Activated naive CD8-positive, alpha-beta T cell (primary cell): Measurements from ENCODE around the gene SMNDC1.
"Not testable (repeated sequence)": the region's sequence is repeated elsewhere in the genome, so short reads cannot be mapped to it uniquely, and the experiment has no call there.

Experiments used
- H3K27ac Mint-ChIP-seq: one replicate; pipeline ENCODE4 v1.8.0; 2021; ENCODE audit warnings: mixed read lengths
- H3K27me3 Mint-ChIP-seq: one replicate; pipeline ENCODE4 v1.8.0; 2021; ENCODE audit warnings: mixed read lengths
- H3K36me3 Mint-ChIP-seq: one replicate; pipeline ENCODE4 v1.8.0; 2021; ENCODE audit warnings: mixed read lengths
- H3K4me1 Mint-ChIP-seq: one replicate; pipeline ENCODE4 v1.8.0; 2021; ENCODE audit warnings: low read depth, mixed read lengths
- H3K4me3 Mint-ChIP-seq: one replicate; pipeline ENCODE4 v1.8.0; 2021; ENCODE audit warnings: mild to moderate bottlenecking, mixed read lengths
- H3K9me3 Mint-ChIP-seq: one replicate; pipeline ENCODE4 v1.8.0; 2021; ENCODE audit warnings: low read depth, mixed read lengths

Gene SMNDC1

GRCh38 chr10:110336111-110336721, 31.5 kb upstream of the SMNDC1 start:
- Mint-ChIP-seq H3K4me1 (peaks cover 5% of the 10 kb centered on the region), H3K27me3 (no peaks in the 10 kb centered on the region), H3K9me3 (no peaks in the 10 kb centered on the region), H3K36me3 (no peaks in the 10 kb centered on the region), H3K4me3 (no peak overlapping the region), H3K27ac (no peak overlapping the region)

GRCh38 chr10:110335314-110336064, 30.8 kb upstream of the SMNDC1 start:
- Mint-ChIP-seq H3K36me3 (peaks cover 2% of the 10 kb centered on the region), H3K27ac (no peak overlapping the region)

GRCh38 chr10:110334061-110334656, 29.4 kb upstream of the SMNDC1 start:
- no peak overlapping the region for H3K27ac Mint-ChIP-seq
- no peak overlapping the region for H3K4me3 Mint-ChIP-seq
- H3K36me3 Mint-ChIP-seq = peaks cover 6% of the 10 kb centered on the region

More at GRCh38 chr10:110335314-110336064, 30.8 kb upstream of the SMNDC1 start:
- Mint-ChIP-seq H3K4me3 (no peak overlapping the region), H3K27me3 (no peaks in the 10 kb centered on the region), H3K4me1 (peaks cover 5% of the 10 kb centered on the region), H3K9me3 (peaks cover 4% of the 10 kb centered on the region)

GRCh38 chr10:110331226-110331795, 26.6 kb upstream of the SMNDC1 start:
- H3K36me3 Mint-ChIP-seq, H3K27me3 Mint-ChIP-seq, H3K4me3 Mint-ChIP-seq, H3K4me1 Mint-ChIP-seq, H3K9me3 Mint-ChIP-seq, H3K27ac Mint-ChIP-seq: not testable (repeated sequence)

More at GRCh38 chr10:110334061-110334656, 29.4 kb upstream of the SMNDC1 start:
- Mint-ChIP-seq H3K9me3 (peaks cover 8% of the 10 kb centered on the region), H3K27me3 (no peaks in the 10 kb centered on the region), H3K4me1 (peaks cover 5% of the 10 kb centered on the region)

GRCh38 chr10:110330675-110331074, 26.0 kb upstream of the SMNDC1 start:
- Mint-ChIP-seq H3K9me3 (peaks cover 8% of the 10 kb centered on the region), H3K27me3 (no peaks in the 10 kb centered on the region), H3K36me3 (peaks cover 8% of the 10 kb centered on the region), H3K4me3 (no peak overlapping the region), H3K4me1 (peaks cover 11% of the 10 kb centered on the region), H3K27ac (no peak overlapping the region)

- peaks cover 8% of the 10 kb centered on the region for H3K36me3 Mint-ChIP-seq
- peaks cover 10% of the 10 kb centered on the region for H3K4me1 Mint-ChIP-seq
- no peak overlapping the region for H3K4me3 Mint-ChIP-seq
- H3K27ac Mint-ChIP-seq = no peak overlapping the region
- peaks cover 8% of the 10 kb centered on the region for H3K9me3 Mint-ChIP-seq
- H3K27me3 Mint-ChIP-seq = no peaks in the 10 kb centered on the region
These were observed 22.7 kb upstream of the SMNDC1 start for GRCh38 chr10:110327262-110327914.

GRCh38 chr10:110326351-110327032, 21.8 kb upstream of the SMNDC1 start:
- Mint-ChIP-seq H3K27ac (no peak overlapping the region), H3K4me1 (peaks cover 10% of the 10 kb centered on the region), H3K4me3 (no peak overlapping the region), H3K9me3 (peaks cover 13% of the 10 kb centered on the region), H3K36me3 (peaks cover 11% of the 10 kb centered on the region), H3K27me3 (no peaks in the 10 kb centered on the region)

GRCh38 chr10:110324805-110325280, 20.1 kb upstream of the SMNDC1 start:
- no peaks in the 10 kb centered on the region for H3K27me3 Mint-ChIP-seq
- H3K27ac Mint-ChIP-seq = no peak overlapping the region
- H3K9me3 Mint-ChIP-seq = peaks cover 9% of the 10 kb centered on the region
- H3K4me1 Mint-ChIP-seq = peaks cover 10% of the 10 kb centered on the region
- H3K36me3 Mint-ChIP-seq = peaks cover 8% of the 10 kb centered on the region
- no peak overlapping the region for H3K4me3 Mint-ChIP-seq

GRCh38 chr10:110324201-110324804, 19.6 kb upstream of the SMNDC1 start:
- H3K4me3 Mint-ChIP-seq = no peak overlapping the region
- H3K27me3 Mint-ChIP-seq = no peaks in the 10 kb centered on the region
- no peak overlapping the region for H3K27ac Mint-ChIP-seq

GRCh38 chr10:110323503-110323902, 18.8 kb upstream of the SMNDC1 start:
- no peak overlapping the region for H3K4me3 Mint-ChIP-seq
- H3K9me3 Mint-ChIP-seq = peaks cover 9% of the 10 kb centered on the region
- H3K27ac Mint-ChIP-seq = no peak overlapping the region
- H3K4me1 Mint-ChIP-seq = peaks cover 10% of the 10 kb centered on the region
- H3K36me3 Mint-ChIP-seq = peaks cover 8% of the 10 kb centered on the region
- no peaks in the 10 kb centered on the region for H3K27me3 Mint-ChIP-seq

More at GRCh38 chr10:110324201-110324804, 19.6 kb upstream of the SMNDC1 start:
- H3K36me3 Mint-ChIP-seq = peaks cover 10% of the 10 kb centered on the region
- H3K4me1 Mint-ChIP-seq = peaks cover 10% of the 10 kb centered on the region
- peaks cover 9% of the 10 kb centered on the region for H3K9me3 Mint-ChIP-seq

GRCh38 chr10:110321869-110322620, 17.3 kb upstream of the SMNDC1 start:
- H3K27me3 Mint-ChIP-seq = no peaks in the 10 kb centered on the region
- no peak overlapping the region for H3K27ac Mint-ChIP-seq
- H3K4me1 Mint-ChIP-seq = peaks cover 10% of the 10 kb centered on the region
- peaks cover 9% of the 10 kb centered on the region for H3K9me3 Mint-ChIP-seq
- H3K36me3 Mint-ChIP-seq = peaks cover 8% of the 10 kb centered on the region
- H3K4me3 Mint-ChIP-seq = no peak overlapping the region

GRCh38 chr10:110317866-110318850, 13.4 kb upstream of the SMNDC1 start:
- Mint-ChIP-seq H3K27ac (no peak overlapping the region), H3K27me3 (peaks cover 2% of the 10 kb centered on the region), H3K4me3 (no peak overlapping the region), H3K36me3 (peaks cover 8% of the 10 kb centered on the region), H3K9me3 (peaks cover 9% of the 10 kb centered on the region), H3K4me1 (peaks cover 2% of the 10 kb centered on the region)
